ENCODE measurements around the gene SPATA31C1. TPM values are rescaled to one million over a fixed set of nuclear protein-coding genes. Genes with fewer than 3 reads are reported as not detected.
"Not testable (repeated sequence)": the region's sequence is repeated elsewhere in the genome, so short reads cannot be mapped to it uniquely, and the experiment has no call there.

SPATA31C1 gene
- total RNA-seq (2013), result not detected
- not detected for polyA plus RNA-seq
- not detected in 2 replicates for polyA minus RNA-seq
- total RNA-seq, result 0 to 0.35 (median 0) reads per million in 11 experiments

DNA sequence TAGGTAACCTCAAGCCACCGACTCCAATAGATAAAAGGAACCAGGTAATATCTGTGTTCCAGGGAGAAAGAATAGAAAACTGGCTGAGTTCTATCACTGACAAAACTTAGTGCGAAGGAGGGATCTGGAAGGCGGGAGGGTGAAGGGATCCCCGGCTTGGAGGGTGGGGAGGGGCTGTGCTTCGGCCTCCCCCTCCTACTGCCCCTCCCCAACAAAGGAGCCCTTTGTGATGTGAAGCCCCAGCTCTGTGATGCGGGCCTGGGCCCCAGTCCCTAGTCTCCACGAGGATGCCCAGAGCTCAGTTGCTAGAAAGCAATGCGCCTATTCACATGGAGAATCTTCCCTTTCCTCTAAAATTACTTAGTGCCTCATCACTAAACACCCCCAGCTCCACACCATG, at the start of gene SPATA31C1:
SPATA31C1 (plus strand) TSS at position 301 of the 400 bp plus-strand sequence.
- H3K27me3 ChIP-seq (ENCODE audit: control insufficient read depth in 2 of 2, insufficient read depth in 2 of 2, low read length in 2 of 2); H3K27ac Mint-ChIP-seq; H3K4me1 Mint-ChIP-seq; H3K9me3 ChIP-seq (replicated peaks in 1 of 2; ENCODE audit: control insufficient read depth in 1 of 2, insufficient read depth in 1 of 2, low read length in 2 of 2); H3K4me3 Mint-ChIP-seq; H4K20me1 ChIP-seq (ENCODE audit: insufficient read depth, low read length); H3K36me3 Mint-ChIP-seq; H3K27me3 Mint-ChIP-seq (ENCODE audit: low read depth in 3 of 3); DNase-seq; H3K79me2 ChIP-seq (ENCODE audit: insufficient read depth, low read length); H3K36me3 ChIP-seq (replicated peaks in 1 of 2; ENCODE audit: control insufficient read depth in 1 of 2, insufficient read depth in 2 of 2, low read length in 2 of 2); H3K9ac ChIP-seq (ENCODE audit: insufficient read depth, low read length, poor library complexity, severe bottlenecking); H3K27ac ChIP-seq (ENCODE audit: low read depth in 1 of 2, low read length in 2 of 2); H3K4me3 ChIP-seq (replicated peaks in 1 of 3; ENCODE audit: low read depth in 2 of 3, low read length in 3 of 3); H3K9me3 Mint-ChIP-seq; H3K4me2 ChIP-seq (replicated peaks; ENCODE audit: extremely low read depth, low read length, poor library complexity, severe bottlenecking); H2AFZ ChIP-seq (ENCODE audit: insufficient read depth, low read depth, low read length, poor library complexity, severe bottlenecking); intact Hi-C loops (cut with micrococcal nuclease); H3K4me1 ChIP-seq (ENCODE audit: control insufficient read depth in 1 of 2, insufficient read depth in 2 of 2, low read length in 2 of 2): not testable (repeated sequence)
- WGBS (ENCODE audit: insufficient coverage), result no CpG with 5 or more reads among the region's 8 CpGs

DNA sequence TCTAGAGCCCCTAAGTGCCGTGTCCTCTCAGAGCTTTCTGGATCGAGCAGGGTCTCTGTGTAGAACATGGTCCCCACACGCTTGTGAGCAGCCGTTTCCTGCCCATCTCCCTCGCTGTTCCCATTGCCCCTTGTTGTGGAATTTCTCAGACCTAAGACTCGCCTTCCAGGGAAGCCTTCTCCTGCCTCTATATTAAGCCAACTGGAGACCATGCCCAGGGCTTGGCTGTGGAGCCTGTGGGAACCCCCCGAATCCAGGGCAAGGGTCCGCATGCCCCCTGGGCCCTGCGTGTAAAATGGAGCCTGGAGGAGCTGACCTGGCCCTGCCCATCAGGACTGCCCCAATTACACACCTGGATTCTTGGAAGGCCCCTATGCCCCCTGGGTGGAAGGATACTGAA, 49.6 kb upstream of the SPATA31C1 start:
- Histone ChIP-seq H3K4me2 (replicated peaks; ENCODE audit: extremely low read depth, low read length, poor library complexity, severe bottlenecking) (no peak overlapping the region), H4K20me1 (ENCODE audit: insufficient read depth, low read length) (no peaks in the 10 kb centered on the region), H3K9me3 (replicated peaks in 1 of 2; ENCODE audit: control insufficient read depth in 1 of 2, insufficient read depth in 1 of 2, low read length in 2 of 2) (no peaks in the 10 kb centered on the region), H3K9ac (ENCODE audit: insufficient read depth, low read length, poor library complexity, severe bottlenecking) (no peak overlapping the region), H3K36me3 (replicated peaks in 1 of 2; ENCODE audit: control insufficient read depth in 1 of 2, insufficient read depth in 2 of 2, low read length in 2 of 2) (no peaks in the 10 kb centered on the region), H3K4me1 (ENCODE audit: control insufficient read depth in 1 of 2, insufficient read depth in 2 of 2, low read length in 2 of 2) (no peaks in the 10 kb centered on the region), H3K27me3 (ENCODE audit: control insufficient read depth in 2 of 2, insufficient read depth in 2 of 2, low read length in 2 of 2) (no peaks in the 10 kb centered on the region), H3K4me3 (replicated peaks in 1 of 3; ENCODE audit: low read depth in 2 of 3, low read length in 3 of 3) (no peak overlapping the region), H3K79me2 (ENCODE audit: insufficient read depth, low read length) (no peaks in the 10 kb centered on the region), H2AFZ (ENCODE audit: insufficient read depth, low read depth, low read length, poor library complexity, severe bottlenecking) (no peak overlapping the region), H3K27ac (ENCODE audit: low read depth in 1 of 2, low read length in 2 of 2) (no peak overlapping the region)
- WGBS (ENCODE audit: insufficient coverage), result 95% methylated on average over 8 of the region's 9 CpGs
- no peak overlapping the region for H3K27ac Mint-ChIP-seq
- no peak overlapping the region for H3K4me3 Mint-ChIP-seq
- intact Hi-C loops (cut with micrococcal nuclease), result no loop called here
- no peaks in the 10 kb centered on the region for H3K4me1 Mint-ChIP-seq
- peaks cover 6 to 14% (median 12%) of the 10 kb centered on the region in 3 donors for H3K27me3 Mint-ChIP-seq (ENCODE audit: low read depth in 3 of 3)
- TF ChIP-seq, protein P1, sequence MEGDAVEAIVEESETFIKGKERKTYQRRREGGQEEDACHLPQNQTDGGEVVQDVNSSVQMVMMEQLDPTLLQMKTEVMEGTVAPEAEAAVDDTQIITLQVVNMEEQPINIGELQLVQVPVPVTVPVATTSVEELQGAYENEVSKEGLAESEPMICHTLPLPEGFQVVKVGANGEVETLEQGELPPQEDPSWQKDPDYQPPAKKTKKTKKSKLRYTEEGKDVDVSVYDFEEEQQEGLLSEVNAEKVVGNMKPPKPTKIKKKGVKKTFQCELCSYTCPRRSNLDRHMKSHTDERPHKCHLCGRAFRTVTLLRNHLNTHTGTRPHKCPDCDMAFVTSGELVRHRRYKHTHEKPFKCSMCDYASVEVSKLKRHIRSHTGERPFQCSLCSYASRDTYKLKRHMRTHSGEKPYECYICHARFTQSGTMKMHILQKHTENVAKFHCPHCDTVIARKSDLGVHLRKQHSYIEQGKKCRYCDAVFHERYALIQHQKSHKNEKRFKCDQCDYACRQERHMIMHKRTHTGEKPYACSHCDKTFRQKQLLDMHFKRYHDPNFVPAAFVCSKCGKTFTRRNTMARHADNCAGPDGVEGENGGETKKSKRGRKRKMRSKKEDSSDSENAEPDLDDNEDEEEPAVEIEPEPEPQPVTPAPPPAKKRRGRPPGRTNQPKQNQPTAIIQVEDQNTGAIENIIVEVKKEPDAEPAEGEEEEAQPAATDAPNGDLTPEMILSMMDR (IDR thresholded peaks at IDR 0.05), result no peak
- DNase-seq, result no peak
- no peaks in the 10 kb centered on the region for H3K36me3 Mint-ChIP-seq
- H3K9me3 Mint-ChIP-seq, result peaks cover 0 to 11% (median 0%) of the 10 kb centered on the region in 7 donors
